Islet of Langerhans (tissue), 1 donor: Measurements from ENCODE around the gene ECHDC1.

Source experiments
- FAIRE-seq: peaks from one replicate; lab custom pipeline; 2011; peaks lifted over from hg19 to GRCh38; lab: Jason Lieb, UNC

The ECHDC1 gene

DNA sequence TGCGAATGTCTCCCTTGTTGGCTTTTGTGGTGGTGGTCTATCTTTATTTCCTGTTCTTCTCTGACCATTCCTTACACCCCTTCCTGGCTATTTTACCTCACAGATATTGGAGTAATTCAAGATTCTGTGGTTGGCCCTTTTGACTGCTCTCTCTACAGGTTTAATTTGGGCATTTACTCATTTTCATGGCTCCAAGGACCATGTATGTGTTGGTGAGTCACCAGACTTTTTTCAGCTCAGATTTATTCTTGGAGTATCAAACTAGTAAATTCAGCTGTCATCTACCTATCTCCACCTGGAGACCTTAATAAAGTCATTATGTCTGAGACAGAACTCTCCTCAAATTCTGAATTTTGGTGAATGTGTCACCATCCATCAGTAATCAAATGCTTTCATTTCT, 61.2 kb downstream of the ECHDC1 start:
- FAIRE-seq = no peak

DNA sequence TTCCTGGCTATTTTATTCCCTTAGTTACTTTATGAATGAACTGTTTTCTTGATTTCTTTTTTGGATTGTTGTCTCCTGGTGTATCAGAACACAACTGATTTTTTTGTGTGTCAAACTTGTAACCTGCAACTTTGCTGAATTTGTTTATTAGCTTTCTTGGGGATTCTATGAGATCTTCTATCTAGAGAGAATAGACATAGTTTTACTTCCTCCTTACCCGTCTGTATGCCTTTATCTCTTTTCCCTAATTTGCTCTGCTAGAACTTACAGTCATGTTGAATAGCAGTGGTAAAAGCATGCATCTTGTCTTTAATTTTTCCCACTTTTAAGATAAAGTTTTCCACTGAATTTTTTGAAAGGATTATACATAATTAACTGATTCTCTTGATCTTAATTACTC, 63.6 kb downstream of the ECHDC1 start:
- FAIRE-seq = no peak

DNA sequence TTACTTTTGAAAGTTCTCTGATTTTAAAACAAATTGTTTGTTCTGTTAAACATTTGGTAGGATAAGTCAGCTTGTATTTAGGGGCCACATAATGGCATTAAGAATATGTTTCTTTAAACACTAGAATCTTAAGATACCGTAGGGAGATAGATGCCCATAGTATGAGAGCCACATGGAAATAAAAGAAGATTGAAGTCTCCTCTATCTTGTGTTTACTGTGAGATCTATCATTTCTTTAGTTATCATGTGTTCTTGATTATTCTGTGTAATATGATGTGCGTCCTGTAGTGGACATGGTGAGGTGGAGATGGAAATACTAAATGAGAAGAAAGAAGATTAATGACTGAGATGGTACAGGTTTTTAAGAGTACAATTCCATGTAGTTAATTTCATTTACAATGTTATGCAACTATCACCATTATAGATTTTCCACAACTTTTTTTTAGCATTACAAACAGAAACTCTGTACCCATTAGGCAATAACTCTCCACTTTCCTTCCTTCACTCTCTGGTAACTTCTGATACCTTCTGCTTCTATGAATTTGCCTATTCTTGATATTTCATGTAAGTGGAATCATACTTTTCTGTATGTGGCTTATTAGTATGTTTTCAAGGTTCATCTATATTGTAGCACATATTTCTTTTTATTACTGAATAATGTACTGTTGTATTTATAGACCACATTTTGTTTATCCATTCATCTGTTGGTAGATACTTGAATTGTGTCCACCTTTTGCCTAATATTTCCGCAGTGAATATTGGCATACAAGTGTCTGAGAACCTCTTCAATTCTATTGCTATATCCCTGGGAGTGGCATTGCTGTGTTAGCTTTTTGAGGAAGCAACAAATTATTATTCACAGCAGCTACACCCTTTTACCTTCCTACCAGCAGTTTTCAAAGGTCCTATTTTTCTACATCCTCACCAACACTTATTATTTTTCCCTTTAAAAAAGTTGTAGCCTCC, 65.2 kb downstream of the ECHDC1 start:
- no peak for FAIRE-seq

DNA sequence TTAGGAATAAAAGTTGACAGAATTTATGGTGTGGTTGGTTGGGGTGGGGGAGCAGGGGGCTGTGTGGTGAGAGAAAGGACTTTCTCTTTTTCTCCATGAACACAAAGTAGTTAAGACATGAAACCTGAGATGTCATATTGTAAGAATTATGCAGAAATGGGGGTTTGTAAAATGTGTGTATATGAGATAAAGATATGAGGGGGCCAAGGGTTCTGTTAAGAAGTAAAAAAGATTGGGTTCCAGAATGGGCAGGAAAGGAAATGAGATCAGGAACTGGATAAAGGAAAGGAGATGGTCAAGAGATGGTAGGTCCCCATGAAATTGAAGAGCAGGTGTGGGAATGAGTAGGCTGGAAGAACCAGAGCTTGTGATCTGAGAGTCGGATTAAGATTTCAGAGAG, 67.1 kb downstream of the ECHDC1 start:
- no peak for FAIRE-seq

DNA sequence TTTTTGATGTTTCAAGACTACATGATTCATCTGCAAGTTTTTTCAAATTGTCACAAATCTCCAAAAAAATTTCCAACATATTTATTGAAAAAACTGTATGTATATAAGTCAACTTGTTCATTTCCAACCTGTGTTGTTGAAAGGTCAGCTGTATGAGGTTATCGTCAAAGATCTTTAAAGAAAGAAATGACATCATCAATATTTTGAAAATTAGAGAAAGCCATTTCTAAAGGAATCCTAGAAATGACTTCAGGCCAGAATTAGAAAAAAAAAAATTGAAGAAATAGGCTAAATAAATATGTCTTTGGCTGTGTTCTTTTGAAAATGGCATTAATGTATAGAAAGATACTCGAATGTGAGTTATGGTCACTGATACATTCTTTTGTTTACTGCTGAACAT, 69.9 kb downstream of the ECHDC1 start:
- FAIRE-seq = no peak

DNA sequence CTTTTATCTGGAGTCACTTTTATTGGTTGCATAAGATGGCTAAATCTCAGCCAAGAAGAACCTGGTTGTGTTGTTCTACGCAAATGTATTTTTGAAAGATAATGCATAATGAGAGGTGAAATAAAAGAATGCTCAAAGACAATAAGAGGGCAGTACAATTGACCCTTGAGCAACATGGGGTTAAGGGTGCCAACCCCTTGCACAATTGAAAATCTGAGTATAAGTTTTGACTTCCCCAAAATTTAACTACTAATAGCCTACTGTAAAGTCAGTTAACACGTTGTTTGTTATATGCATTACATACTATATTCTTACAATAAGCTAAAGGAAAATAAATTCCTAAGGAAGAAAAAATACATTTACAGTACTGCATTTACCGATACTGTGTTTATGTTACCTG, 70.8 kb downstream of the ECHDC1 start:
- no peak for FAIRE-seq

DNA sequence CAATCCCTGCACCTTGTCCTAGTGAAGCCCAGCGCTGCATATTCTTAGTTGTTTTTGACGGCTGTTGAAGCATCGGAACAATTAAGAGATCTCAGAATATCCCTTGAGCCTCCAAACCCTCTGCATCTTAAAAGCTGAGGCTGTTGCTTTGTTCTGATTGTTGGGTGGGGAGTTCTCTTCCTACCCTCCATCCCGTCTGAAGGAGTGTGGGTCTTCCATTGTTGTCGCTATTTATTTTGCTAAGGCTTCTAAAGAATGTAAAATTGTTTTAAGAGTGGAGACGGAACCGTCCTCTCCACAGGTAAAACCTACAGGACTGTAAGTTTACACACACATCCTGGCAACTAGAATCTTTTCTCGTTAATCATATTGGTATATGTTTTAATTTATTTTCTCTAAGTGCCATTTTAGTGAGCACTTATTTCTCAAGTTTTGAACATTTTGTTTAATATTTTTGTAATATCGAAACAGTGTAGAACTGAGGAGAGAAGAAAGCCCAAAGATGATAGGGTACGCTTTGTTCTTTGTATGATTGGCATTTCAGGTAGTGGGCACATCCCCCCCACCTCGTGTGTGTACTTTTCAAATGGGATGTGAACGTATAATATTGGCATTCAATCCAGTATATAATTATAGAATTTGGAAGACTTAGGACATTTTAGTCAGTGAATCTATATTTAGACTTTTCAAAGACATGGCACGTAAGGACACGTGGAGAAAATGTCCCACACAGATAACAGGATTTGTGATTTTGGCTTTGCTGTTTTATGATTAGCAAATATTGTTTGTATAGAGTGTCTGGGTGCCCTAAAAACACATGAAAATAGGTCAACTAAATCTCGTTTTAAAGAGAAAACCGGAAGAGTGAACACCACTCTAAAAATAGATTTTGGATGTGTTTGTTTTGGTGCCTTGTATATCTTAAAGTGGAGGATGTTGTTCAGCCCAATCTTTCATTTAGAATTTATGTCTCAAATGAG, 75.5 kb downstream of the ECHDC1 start:
- peak; percentile 71 for FAIRE-seq

DNA sequence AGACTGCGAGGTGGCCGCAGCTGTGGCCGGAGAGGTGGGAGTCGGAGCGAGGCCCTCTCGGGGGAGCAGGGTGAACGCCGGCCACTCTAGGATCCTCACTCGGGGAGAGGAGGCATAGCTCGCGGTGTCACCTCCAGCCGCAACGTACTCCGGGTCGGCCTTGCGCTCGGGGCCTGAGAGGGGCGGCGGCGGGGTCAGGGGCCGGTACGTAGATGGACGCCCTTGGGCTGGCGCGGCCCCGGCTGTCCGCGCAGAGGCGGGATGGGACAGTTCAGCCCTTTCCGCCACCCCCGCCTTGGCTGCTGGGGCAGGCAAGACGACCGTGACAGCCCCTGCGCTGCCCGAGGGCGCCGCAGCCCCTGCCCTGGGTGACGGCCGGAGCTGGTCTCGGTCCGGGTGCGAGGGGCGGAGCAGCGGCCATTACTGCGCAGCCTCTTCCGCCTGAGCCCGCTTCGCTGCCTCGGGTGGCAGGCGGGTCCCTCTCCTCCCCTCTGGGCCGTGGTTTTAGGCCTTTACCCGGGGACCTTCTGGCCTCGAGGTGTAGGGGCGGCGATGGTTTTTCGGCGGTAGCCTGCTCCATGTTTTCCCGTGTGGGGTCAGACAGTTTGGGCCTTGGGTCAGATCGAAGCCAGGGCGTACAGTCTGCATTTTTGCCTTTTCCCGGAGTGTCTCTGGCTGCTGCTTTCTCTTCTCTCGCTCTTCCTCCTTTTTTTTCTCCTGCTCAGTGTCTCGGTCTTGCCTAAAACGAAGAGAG, 76.3 kb downstream of the ECHDC1 start:
- FAIRE-seq = no peak

DNA sequence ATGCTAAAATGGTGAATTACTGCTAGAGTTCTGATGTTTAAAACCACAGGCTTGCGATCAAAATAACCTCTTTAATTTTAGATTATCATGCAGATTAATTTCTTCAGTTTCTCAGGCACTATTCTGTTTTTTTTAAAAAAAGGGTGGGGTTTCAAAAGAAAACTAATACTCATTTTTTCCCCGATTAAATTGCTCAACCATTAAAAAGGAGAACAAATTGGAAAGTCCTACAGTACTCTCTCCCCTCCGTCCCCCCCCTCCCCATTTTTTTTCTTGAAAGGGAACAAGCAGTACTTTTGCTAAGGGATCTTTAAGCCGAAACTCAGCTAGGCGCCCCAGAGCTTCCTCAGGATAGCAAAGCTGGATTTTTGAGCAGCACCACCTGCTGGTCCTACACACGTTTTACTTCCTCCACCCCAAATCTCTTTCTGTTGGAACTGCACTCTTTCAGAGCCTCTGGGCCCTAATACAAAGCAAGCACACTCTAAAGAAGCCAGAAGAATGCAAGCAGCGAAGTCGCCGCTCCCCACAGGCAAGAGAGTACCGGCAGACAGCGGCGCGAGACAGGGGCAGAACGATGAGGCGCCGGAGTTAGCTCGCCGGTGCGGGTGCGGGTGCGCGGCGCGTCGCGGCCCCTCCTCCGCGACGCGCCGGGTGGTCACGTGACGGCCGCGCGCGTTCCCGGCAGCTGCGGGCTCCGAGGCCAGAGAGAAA, 77.1 kb downstream of the ECHDC1 start, which contains the start of gene RNF146:
Gene RNF146 (plus strand): TSS at position 687 of the 714 bp plus-strand sequence. CDS start 13,475 bp downstream, outside the sequence.
- FAIRE-seq = peak; percentile 62

DNA sequence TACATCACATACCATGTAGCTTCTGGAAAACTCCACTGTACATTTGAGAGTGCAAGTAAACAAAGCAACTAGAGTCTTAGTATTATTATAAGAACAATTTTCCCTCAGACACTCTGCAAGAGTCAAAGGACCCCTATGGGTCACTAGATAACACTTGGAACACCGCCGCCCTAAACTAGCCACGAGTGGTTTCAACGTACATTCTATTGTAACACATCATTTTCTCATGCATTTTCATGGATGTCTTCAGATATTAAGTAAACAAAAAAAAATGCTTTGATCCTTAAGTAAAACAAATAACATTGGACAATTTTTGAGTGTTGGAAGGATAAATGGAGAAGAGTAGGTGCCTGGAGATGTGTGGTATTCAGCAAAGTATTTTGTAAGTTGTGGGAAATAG, 79.9 kb downstream of the ECHDC1 start:
- no peak for FAIRE-seq

DNA sequence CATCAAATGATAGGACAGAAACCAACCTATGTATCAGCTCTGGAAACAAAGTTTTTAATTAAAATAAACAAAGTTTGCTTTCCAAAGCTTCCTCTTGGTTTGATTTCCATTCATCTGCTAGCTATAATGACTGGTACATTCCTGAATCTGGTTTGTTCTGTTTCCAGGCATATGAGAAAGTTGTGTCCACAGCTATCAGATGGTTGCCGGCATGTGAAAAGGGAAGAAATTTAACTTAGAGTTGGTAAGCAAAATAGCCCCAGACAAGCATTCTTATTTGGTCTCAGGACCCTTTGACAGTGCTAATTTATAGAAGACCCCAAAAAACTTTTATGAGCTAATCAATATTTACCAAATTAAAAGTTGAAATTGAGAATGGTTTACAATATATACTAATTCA, 80.5 kb downstream of the ECHDC1 start:
- no peak for FAIRE-seq

DNA sequence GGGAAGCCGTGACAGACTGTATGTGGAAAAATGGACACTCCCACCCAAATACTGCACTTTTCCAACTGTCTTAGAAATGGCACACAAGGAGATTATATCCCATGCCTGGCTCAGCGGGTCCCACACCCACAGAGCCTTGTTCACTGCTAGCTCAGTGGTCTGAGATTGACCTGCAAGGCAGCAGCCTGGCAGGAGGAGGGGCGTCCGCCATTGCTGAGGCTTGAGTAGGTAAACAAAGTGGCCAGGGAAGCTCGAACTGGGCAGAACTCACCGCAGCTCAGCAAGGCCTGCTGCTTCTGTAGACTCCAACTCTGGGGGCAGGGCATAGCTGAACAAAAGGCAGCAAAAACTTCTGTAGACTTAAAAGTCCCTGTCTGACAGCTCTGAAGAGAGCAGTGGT, 88.1 kb downstream of the ECHDC1 start:
- no peak for FAIRE-seq

DNA sequence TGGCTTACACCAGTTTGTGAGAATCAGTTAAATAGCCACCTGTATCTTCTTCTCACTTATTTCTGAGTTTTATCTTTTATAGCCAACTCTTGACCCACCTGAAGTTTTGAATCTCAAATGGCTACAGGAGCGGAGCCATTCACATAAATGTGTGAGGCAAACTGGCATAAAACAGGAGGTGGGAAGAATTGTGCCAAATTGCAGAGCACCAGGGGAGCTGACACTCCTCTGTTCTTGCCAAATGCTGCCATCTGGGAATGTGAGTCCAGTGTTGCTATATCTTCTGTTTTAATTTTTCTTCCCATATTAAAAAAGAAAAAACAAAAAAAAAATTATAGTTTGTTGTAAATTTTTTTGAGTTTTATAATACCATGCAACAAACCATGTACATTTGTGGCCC, 93.8 kb downstream of the ECHDC1 start:
- FAIRE-seq = no peak

DNA sequence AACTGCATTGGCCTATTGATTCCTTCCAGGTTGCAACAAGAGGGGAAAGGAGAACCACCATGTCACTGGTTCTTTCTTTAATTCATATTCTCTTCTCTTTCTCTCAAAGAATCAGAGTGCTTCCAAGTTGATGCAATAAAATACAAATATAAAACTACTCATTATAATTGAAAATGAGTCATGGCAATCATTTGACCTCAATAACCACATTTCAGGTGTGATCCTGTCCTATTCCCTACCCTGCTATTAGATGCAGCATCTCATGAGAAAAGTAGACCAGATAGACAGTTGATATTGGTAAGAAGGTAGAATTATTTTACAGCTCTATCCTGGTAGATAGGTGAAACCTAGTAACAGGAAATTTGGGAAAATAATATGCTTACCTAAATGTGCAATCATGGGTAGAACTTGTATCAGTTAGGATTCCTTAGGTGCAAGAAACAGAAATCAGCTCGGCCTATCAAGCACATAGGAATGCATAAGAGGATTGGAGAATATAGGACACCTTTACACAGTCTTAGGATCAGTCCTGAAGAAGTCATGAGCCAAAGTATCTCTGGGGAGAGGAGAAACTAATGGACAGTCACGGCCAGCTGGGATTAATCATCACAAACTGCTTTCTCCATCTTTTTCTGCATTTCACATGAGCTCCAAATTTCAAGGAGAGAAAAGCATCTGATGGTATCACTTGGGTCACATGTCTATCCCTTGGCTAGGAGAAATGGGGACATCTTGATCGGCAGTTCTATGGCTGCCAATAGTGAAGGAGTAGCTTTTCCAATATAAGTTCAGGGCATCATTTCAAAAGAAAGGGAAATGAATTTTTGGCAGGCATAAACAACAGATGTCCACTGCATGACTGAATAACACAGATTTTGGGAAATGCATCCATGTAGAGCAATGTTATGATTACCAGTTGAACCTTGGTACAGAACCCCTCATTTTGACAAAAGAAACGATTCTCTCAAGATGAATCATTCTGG, 96.0 kb downstream of the ECHDC1 start:
- FAIRE-seq = no peak

DNA sequence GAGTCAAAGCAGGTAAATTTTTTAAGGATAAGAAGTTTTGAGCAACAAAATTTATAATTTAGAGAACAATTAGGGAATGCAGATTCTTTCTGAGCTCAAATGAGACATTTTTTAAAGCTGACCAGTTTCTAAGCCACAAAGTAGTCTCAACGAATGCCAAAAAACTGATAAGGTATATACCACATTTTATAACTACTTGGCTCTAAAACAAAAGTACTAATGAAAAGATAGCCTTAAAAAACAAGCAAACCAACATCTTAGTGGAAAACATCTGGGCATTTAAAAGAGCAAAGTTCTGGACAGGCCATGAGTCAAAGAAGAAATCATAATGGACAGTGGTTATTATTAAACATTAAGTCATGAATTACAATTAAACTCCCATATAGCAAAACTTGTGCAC, 99.9 kb downstream of the ECHDC1 start:
- FAIRE-seq = no peak
